Measurements from ENCODE around the gene CEP112.
"Not testable (repeated sequence)": the region's sequence is repeated elsewhere in the genome, so short reads cannot be mapped to it uniquely, and the experiment has no call there.

CEP112 gene

GRCh38 chr17:66150708-66151107 lies 41.2 kb downstream of the CEP112 start:
- DNase-seq: no peak

GRCh38 chr17:66149562-66149961 lies 42.4 kb downstream of the CEP112 start:
- DNase-seq: peak in 1 of 5 donors; percentile 19

- DNase-seq: no peak
These were observed 45.5 kb downstream of the CEP112 start for GRCh38 chr17:66146394-66146793.

- no peak for DNase-seq
These were observed 48.2 kb downstream of the CEP112 start for GRCh38 chr17:66143657-66144282.

GRCh38 chr17:66142428-66142827 lies 49.5 kb downstream of the CEP112 start:
- DNase-seq: no peak

- DNase-seq: no peak
These were observed 53.8 kb downstream of the CEP112 start for GRCh38 chr17:66138120-66138519.

GRCh38 chr17:66135896-66136295 lies 56.0 kb downstream of the CEP112 start:
- DNase-seq: no peak

- DNase-seq: no peak
These were observed 56.7 kb downstream of the CEP112 start for GRCh38 chr17:66135219-66135618.

- no peak for DNase-seq
These were observed 62.2 kb downstream of the CEP112 start for GRCh38 chr17:66129759-66130158.

- no peak for DNase-seq
These were observed 65.7 kb downstream of the CEP112 start for GRCh38 chr17:66126231-66126630.

- DNase-seq: no peak
These were observed 68.8 kb downstream of the CEP112 start for GRCh38 chr17:66123163-66123562.

GRCh38 chr17:66115246-66115645 lies 76.7 kb downstream of the CEP112 start:
- no peak for DNase-seq

GRCh38 chr17:66114609-66115008 lies 77.3 kb downstream of the CEP112 start:
- no peak for DNase-seq

GRCh38 chr17:66107731-66108130 lies 84.2 kb downstream of the CEP112 start:
- DNase-seq: no peak

GRCh38 chr17:66098040-66098439 lies 93.9 kb downstream of the CEP112 start:
- DNase-seq: no peak

GRCh38 chr17:66094727-66095126 lies 97.2 kb downstream of the CEP112 start:
- no peak for DNase-seq

- DNase-seq: no peak
These were observed 100.4 kb downstream of the CEP112 start for GRCh38 chr17:66091445-66092080.

- DNase-seq: no peak
These were observed 102.2 kb downstream of the CEP112 start for GRCh38 chr17:66089764-66090163.

GRCh38 chr17:66088173-66088572 lies 103.8 kb downstream of the CEP112 start:
- DNase-seq: no peak

GRCh38 chr17:66087073-66087472 lies 104.9 kb downstream of the CEP112 start:
- no peak for DNase-seq

- DNase-seq: no peak
These were observed 106.7 kb downstream of the CEP112 start for GRCh38 chr17:66085221-66085620.

- DNase-seq: not testable (repeated sequence)
These were observed 111.3 kb downstream of the CEP112 start for GRCh38 chr17:66080670-66081069.

GRCh38 chr17:66076546-66077190 lies 115.3 kb downstream of the CEP112 start:
- no peak for DNase-seq

GRCh38 chr17:66073384-66073783 lies 118.5 kb downstream of the CEP112 start:
- no peak for DNase-seq
